ENCODE measurements around the gene DDX31.

Gene DDX31

DNA sequence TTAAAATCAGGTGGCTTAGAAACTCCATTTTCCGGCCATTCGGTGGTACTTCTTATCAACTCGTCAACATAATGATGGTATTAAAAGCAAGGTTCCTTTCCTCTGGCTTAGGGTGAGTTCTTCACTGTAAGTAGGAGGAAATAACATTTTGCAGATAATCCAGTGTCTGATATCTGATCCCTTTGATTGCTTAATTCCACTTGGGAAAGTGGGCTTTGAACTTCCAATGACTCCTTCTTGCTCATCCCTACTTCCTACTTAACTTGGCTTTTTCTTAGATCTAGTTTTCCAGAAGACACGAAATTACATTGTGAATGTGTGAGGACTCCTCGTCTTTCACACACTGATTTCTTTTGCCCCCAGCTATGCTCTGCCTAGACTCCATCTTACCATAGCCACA lies 31.5 kb downstream of the DDX31 start:
- in situ Hi-C loops (cut with HindIII; ENCODE audit: low sequenced_read_pairs): no loop called here

GRCh38 chr9:132637801-132638200 lies 32.0 kb downstream of the DDX31 start:
- in situ Hi-C loops (cut with HindIII; ENCODE audit: low sequenced_read_pairs): no loop called here

DNA sequence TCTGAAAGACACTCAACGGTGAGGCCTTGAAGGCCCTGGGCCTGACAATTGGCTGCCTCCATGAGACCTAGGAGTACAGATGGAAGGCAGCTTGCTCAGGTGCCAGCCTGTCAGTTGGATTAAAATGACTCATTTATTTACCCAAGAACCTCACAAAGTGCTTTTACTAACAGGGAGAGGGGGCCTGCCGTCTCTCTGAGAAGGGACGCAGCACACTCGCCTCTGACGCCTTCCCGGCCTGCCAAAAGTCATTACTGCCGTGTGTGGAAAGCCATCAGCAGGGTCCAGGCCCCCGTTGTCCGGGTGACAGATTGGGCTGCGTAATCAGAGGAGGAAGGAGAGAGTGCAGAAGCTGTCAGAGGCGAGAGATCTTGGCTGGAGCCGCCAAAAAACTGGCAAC lies 32.4 kb downstream of the DDX31 start:
- in situ Hi-C loops (cut with HindIII; ENCODE audit: low sequenced_read_pairs): no loop called here

DNA sequence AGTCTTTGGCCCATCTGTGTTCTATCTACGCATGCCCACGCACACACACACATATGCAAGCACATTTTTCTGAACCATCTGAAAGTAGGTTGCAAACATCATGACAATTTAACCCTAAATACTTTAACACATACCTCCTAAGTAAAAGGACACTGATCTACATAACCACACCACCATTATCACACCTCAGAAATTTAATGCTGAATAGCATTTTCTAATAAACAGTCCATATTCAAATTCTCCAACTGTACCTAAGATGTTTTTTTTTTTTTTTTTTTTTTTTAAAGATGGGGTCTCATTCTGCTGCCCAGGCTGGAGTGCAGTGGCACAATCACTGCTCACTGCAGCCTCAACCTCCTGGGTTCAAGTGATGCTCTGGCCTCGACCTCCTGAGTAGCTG lies 35.5 kb downstream of the DDX31 start:
- in situ Hi-C loops (cut with HindIII; ENCODE audit: low sequenced_read_pairs): no loop called here

GRCh38 chr9:132632413-132633129 lies 37.2 kb downstream of the DDX31 start:
- in situ Hi-C loops (cut with HindIII; ENCODE audit: low sequenced_read_pairs): no loop called here

DNA sequence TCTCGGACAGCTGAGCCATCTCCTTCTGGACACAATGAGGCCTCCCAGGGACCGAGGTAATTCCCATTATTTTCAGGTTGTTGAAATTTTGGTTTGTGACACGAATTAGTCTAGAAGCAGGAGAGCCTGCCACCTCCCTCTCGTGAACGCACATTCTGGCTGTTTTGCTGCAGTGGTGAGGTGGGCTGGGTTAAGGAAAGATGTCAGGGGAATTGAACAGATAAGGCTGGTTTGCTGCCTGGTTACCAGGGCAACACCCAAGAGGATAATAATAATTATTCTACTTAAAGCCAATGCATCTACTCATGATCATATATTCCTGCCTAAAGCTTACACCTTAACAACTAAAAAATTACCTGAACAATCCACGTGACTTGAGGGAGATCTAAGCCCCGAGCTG lies 38.1 kb downstream of the DDX31 start:
- in situ Hi-C loops (cut with HindIII; ENCODE audit: low sequenced_read_pairs): no loop called here

- in situ Hi-C loops (cut with HindIII; ENCODE audit: low sequenced_read_pairs): no loop called here
These were observed 38.5 kb downstream of the DDX31 start for GRCh38 chr9:132631280-132631679.

DNA sequence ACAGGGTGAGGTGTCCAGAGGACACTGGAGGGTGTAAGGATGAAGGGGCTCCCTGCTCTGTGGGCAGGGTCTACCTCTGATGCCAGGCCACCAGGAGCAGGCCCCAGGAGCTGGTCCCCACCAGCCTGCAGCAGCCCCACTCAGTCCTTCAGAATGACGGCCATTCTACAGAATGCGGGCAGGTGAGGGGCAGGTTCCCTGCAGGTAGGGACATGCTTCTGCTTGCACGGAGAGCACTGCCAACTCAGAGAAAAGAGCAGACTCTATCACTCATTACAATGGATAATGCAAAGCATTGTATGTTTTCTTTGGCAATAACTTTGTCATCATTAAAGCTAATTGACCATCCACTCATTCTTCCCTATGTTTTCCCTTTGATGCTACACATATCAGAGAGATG lies 39.0 kb downstream of the DDX31 start:
- in situ Hi-C loops (cut with HindIII; ENCODE audit: low sequenced_read_pairs): no loop called here

- in situ Hi-C loops (cut with HindIII; ENCODE audit: low sequenced_read_pairs): no loop called here
These were observed 39.7 kb downstream of the DDX31 start for GRCh38 chr9:132630116-132630515.

DNA sequence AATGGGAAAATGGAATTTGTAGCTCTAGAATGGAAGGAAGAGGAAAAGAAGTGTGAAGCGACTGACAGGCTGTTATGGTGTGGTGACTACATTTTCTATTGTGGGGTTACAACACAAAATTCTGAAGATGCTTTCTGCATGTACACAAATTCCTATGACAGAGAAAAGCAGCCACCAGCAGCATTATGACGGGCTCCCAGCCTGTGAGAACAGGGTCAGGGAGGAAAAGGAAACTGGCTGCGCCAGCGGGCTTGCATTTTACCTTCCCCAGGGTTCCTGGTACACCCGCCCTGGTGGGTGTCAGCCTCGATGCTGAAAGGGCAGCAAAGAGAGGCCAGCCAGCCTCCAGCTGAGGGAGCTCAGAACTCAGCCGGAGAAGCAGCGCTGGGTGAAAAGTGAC lies 41.0 kb downstream of the DDX31 start:
- in situ Hi-C loops (cut with HindIII; ENCODE audit: low sequenced_read_pairs): no loop called here

GRCh38 chr9:132627594-132627993 lies 42.2 kb downstream of the DDX31 start:
- in situ Hi-C loops (cut with HindIII; ENCODE audit: low sequenced_read_pairs): no loop called here

- in situ Hi-C loops (cut with HindIII; ENCODE audit: low sequenced_read_pairs): no loop called here
These were observed 42.7 kb downstream of the DDX31 start for GRCh38 chr9:132627106-132627505.

- in situ Hi-C loops (cut with HindIII; ENCODE audit: low sequenced_read_pairs): no loop called here
These were observed 43.5 kb downstream of the DDX31 start for GRCh38 chr9:132626285-132626684.

- in situ Hi-C loops (cut with HindIII; ENCODE audit: low sequenced_read_pairs): no loop called here
These were observed 47.6 kb downstream of the DDX31 start for GRCh38 chr9:132622159-132622558.

DNA sequence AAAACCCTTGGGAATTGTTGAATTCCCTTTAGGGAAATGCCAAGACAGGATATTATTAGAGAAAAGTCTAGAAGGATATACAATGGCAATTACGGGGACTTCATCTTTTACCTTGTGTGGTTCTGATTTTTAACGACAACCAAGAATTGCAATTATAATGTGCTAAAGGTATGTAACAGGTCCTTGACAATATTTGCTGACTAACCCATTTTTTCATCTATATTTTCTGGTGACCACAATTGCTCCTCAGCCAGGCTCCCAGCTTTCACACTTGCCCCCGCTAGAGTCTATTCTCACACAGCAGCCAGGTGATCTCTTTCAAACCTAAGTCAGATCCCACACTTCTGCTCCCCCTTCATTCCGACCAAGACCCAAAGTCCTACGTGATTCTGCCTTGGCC lies 53.1 kb downstream of the DDX31 start:
- in situ Hi-C loops (cut with HindIII; ENCODE audit: low sequenced_read_pairs): no loop called here

DNA sequence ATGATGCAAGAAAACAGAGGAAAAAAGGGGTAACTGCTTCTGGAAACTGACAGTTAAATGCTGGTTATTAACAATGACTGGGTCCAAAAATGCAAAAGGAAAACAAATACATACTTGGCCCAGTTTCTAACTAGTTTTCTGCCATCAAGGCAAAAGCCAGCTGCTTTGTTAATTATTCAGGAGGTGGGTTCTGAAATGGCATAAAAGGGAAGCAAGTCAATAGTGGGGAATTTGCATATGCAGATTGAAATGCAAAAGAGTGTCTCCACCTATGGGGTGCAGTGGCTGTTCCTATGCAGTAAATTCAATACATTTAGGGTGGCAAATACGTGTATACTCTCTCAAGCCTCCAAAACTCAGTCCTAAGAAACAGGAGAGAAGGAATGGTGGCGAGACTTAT lies 54.0 kb downstream of the DDX31 start:
- in situ Hi-C loops (cut with HindIII; ENCODE audit: low sequenced_read_pairs): no loop called here

- in situ Hi-C loops (cut with HindIII; ENCODE audit: low sequenced_read_pairs): no loop called here
These were observed 55.5 kb downstream of the DDX31 start for GRCh38 chr9:132614324-132614723.

GRCh38 chr9:132610661-132611060 lies 59.1 kb downstream of the DDX31 start:
- in situ Hi-C loops (cut with HindIII; ENCODE audit: low sequenced_read_pairs): no loop called here

DNA sequence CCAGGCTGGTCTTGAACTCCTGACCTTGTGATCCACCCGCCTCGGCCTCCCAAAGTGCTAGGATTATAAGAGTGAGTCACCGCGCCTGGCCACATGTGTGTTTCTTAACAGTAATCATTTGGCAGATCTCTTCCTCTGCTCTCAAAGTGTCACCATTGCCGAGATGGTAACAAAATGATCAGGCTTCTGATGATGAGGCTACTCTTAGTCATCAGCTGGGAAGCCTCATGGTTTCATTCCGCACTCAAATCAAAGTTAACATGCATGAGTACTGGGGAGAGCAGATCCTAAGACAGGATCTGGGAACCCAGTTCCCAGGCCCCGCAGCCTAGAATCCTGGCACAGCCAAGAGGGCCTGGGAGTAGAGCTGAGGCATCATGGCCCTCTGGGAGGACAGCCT lies 60.0 kb downstream of the DDX31 start:
- in situ Hi-C loops (cut with HindIII; ENCODE audit: low sequenced_read_pairs): no loop called here

DNA sequence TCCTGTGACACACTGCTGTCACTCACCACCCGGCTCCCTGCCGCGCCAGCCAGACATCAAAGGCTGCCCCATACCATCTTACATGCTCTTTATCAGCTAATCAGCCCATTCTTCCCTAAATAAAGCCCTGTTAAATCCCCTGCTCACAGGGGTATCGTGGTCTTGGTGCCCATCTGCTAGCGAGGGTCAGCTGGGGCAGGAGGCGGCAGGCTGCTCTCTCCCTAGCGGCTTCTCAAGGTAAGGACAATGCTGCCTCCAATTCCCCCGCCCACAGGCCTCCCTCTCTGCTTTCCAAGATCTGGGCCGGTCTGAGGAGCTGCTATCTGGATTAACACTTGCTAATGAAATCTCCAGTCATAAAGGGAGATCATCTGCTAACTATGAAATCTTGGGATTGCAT lies 60.6 kb downstream of the DDX31 start:
- in situ Hi-C loops (cut with HindIII; ENCODE audit: low sequenced_read_pairs): no loop called here

GRCh38 chr9:132606066-132606465 lies 63.7 kb downstream of the DDX31 start:
- in situ Hi-C loops (cut with HindIII; ENCODE audit: low sequenced_read_pairs): no loop called here

DNA sequence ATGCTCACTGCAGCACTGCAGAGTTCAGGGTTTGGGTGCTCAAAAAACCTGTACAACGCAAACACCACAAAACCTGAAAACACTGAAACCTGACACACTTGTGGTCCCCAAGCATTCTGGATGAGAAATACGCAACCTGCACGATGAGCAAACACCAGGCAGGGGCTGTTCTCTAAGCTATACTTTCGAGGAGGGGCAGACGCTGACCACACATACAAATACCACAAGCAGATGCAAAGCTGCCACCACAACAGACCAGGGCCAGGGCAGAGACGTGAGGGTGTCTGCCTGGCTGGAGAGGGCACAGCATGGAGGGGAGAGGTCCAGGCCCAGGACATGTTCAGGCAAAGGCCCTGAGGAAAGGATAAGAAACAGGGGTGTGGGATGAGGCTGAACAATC lies 64.4 kb downstream of the DDX31 start:
- in situ Hi-C loops (cut with HindIII; ENCODE audit: low sequenced_read_pairs): no loop called here

- in situ Hi-C loops (cut with HindIII; ENCODE audit: low sequenced_read_pairs): no loop called here
These were observed 67.6 kb downstream of the DDX31 start for GRCh38 chr9:132602207-132602606.

Data from endothelial cell of hepatic sinusoid (primary cell).